GM12878 (cell line): Measurements from ENCODE around the gene FHL3. TPM values are rescaled to one million over a fixed set of nuclear protein-coding genes. Genes with fewer than 3 reads are reported as not detected.

Source experiments
- ATAC-seq: fragments of 200-7000 bp; cut with Tn5 transposase; 3 replicates; pipeline ENCODE4 v1.9.1; 2020; ENCODE audit warnings: mild to moderate bottlenecking, moderate library complexity
- BruUV-seq: library from RNA; stranded (reverse); fragments of 400-500 nt; replicated peaks from 2 replicates; lab custom pipeline; 2021; lab: Mats Ljungman, UMichigan
- CTCF ChIA-PET: fragments of 300-600 bp; sonication (Branson Sonifier 250); formaldehyde crosslinking; extraction: SDS; loops from one replicate; lab custom pipeline; 2021; ENCODE audit warnings: inconsistent platforms; lab: Yijun Ruan, JAX
- POLR2A ChIA-PET: fragments of 350-600 bp; formaldehyde crosslinking; extraction: SDS; loops from one replicate; lab custom pipeline; 2021; ENCODE audit warnings: inconsistent platforms; lab: Charles Lee
- RAD21 ChIA-PET: fragments of 300-600 bp; sonication (Branson Sonifier 250); formaldehyde crosslinking; loops from one replicate; lab custom pipeline; 2023; ENCODE audit warnings: antibody characterized with exemption; ENCODE audit not compliant: unreplicated experiment; lab: Charles Lee
- SMC1A ChIA-PET: fragments of 300-600 bp; sonication (Branson Sonifier 250); formaldehyde crosslinking; loops from one replicate; lab custom pipeline; 2023; ENCODE audit not compliant: unreplicated experiment, uncharacterized antibody; lab: Charles Lee
- DNase-seq: peaks from one replicate; pipeline ENCODE4 v3.0.0-alpha.2; 2011; ENCODE audit warnings: low read depth, low spot score
- FAIRE-seq: peaks from 3 replicates; lab custom pipeline; 2011; peaks lifted over from hg19 to GRCh38; lab: Jason Lieb, UNC
- H2AFZ ChIP-seq: 2 replicates; pipeline ENCODE4 v1.6.0; 2011; ENCODE audit warnings: low read depth, low read length, control low read depth; ENCODE audit not compliant: control insufficient read depth
- H3K27ac ChIP-seq: 2 replicates; pipeline ENCODE4 v1.5.1; 2011; ENCODE audit warnings: control low read depth; ENCODE audit not compliant: control insufficient read depth, insufficient read depth
- H3K27me3 ChIP-seq, 2 experiments: replicated peaks in 1 of 2; 2 replicates each; pipeline versions ENCODE4 v1.6.0 to v1.6.1; 2011; ENCODE audit warnings: low read length in 1 of 2; ENCODE audit not compliant: control insufficient read depth in 2 of 2, insufficient read depth in 2 of 2
- H3K36me3 ChIP-seq, 2 experiments: 2 replicates each; pipeline ENCODE4 v1.5.1; 2011; ENCODE audit warnings: low read length in 1 of 2; ENCODE audit not compliant: control insufficient read depth in 2 of 2, insufficient read depth in 2 of 2
- H3K4me1 ChIP-seq: 2 replicates; pipeline ENCODE4 v1.6.1; 2011; ENCODE audit warnings: mild to moderate bottlenecking, low read length, moderate library complexity, mixed read lengths; ENCODE audit not compliant: control insufficient read depth, insufficient read depth
- H3K4me2 ChIP-seq: 2 replicates; pipeline ENCODE4 v1.6.0; 2011; ENCODE audit warnings: control low read depth; ENCODE audit not compliant: control insufficient read depth, insufficient read depth
- H3K4me3 ChIP-seq: fragments of 200-600 bp; sonication (generic); 2 replicates; pipeline ENCODE4 v1.5.1; 2016
- H3K79me2 ChIP-seq: 2 replicates; pipeline ENCODE4 v1.6.0; 2011; ENCODE audit warnings: low read length; ENCODE audit not compliant: control insufficient read depth, insufficient read depth
- H3K9ac ChIP-seq: 2 replicates; pipeline ENCODE4 v1.8.0; 2011; ENCODE audit warnings: low read length, control low read depth, mixed read lengths; ENCODE audit not compliant: control insufficient read depth, insufficient read depth
- H3K9me3 ChIP-seq: replicated peaks from 3 replicates; pipeline ENCODE4 v1.5.1; 2011; ENCODE audit warnings: mild to moderate bottlenecking, low read length; ENCODE audit not compliant: control insufficient read depth, insufficient read depth
- H4K20me1 ChIP-seq: 2 replicates; pipeline ENCODE4 v1.6.0; 2011; ENCODE audit not compliant: control insufficient read depth, insufficient read depth
- BMI1 ChIP-seq: fragments of 450-650 bp; IDR thresholded peaks from 2 replicates; pipeline ENCODE4 v1.6.1; 2016; ENCODE audit warnings: mild to moderate bottlenecking, moderate library complexity, borderline replicate concordance
- CEBPZ ChIP-seq: fragments of 150-350 bp; IDR thresholded peaks from 2 replicates; pipeline ENCODE4 v1.6.1; 2016; ENCODE audit warnings: low read depth, low read length
- E2F8 ChIP-seq: fragments of 450-650 bp; IDR thresholded peaks from 2 replicates; pipeline ENCODE4 v1.6.1; 2018; ENCODE audit warnings: mild to moderate bottlenecking, low read depth, moderate library complexity; ENCODE audit not compliant: partially characterized antibody
- MYC ChIP-seq: IDR thresholded peaks from 2 replicates; pipeline ENCODE4 v1.6.1; 2011; ENCODE audit warnings: mild to moderate bottlenecking, low read length, moderate library complexity, inconsistent platforms; ENCODE audit not compliant: insufficient read depth, insufficient replicate concordance, insufficient read length, severe bottlenecking
- NFYB ChIP-seq: IDR thresholded peaks from 2 replicates; pipeline ENCODE4 v1.6.1; 2011; ENCODE audit warnings: low read depth, mild to moderate bottlenecking, low read length, improper control_type of control experiment, moderate library complexity; ENCODE audit not compliant: insufficient read depth
- PKNOX1 ChIP-seq: fragments of 450-650 bp; IDR thresholded peaks from 2 replicates; pipeline ENCODE4 v1.6.1; 2016; ENCODE audit warnings: mild to moderate bottlenecking
- RAD51 ChIP-seq: fragments of 450-650 bp; IDR thresholded peaks from 2 replicates; pipeline ENCODE4 v1.6.1; 2016; ENCODE audit warnings: moderate library complexity, mild to moderate bottlenecking, inconsistent platforms
- RELA ChIP-seq: fragments of 450-650 bp; IDR thresholded peaks from 2 replicates; pipeline ENCODE4 v1.8.0; 2014; ENCODE audit warnings: borderline replicate concordance; ENCODE audit not compliant: partially characterized antibody
- RUNX3 ChIP-seq: IDR thresholded peaks from 2 replicates; pipeline ENCODE4 v1.6.1; 2012; ENCODE audit warnings: low read length, inconsistent platforms
- SIN3A ChIP-seq: IDR thresholded peaks from 2 replicates; pipeline ENCODE4 v1.6.1; 2012; ENCODE audit warnings: low read depth, low read length, improper control_type of control experiment
- ZBTB4 ChIP-seq: fragments of 450-650 bp; formaldehyde crosslinking; IDR thresholded peaks from 2 replicates; pipeline ENCODE4 v1.4.0; 2022; ENCODE audit warnings: mild to moderate bottlenecking, moderate library complexity
- WGBS: methylation state at CpG from one replicate; pipeline ENCODE4 v1.1.6; 2016; ENCODE audit warnings: low lambda C conversion rate; ENCODE audit not compliant: insufficient replicate concordance, insufficient coverage; ENCODE audit errors: missing lambda C conversion rate; 5-methylcytosine and 5-hydroxymethylcytosine counted together
- in situ Hi-C: fragments of 300-500 bp; cut with MboI; formaldehyde crosslinking; loops from 9 replicates; pipeline ENCODE4 v1.14.3; 2018; ENCODE audit warnings: mixed read lengths
- intact Hi-C: fragments of 100-400 bp; cut with micrococcal nuclease; formaldehyde crosslinking; loops from one replicate; pipeline ENCODE4 v1.14.2; 2022; ENCODE audit not compliant: unreplicated experiment
- polyA plus RNA-seq, 11 experiments: library from polyadenylated mRNA; depleted of rRNA in 4 of 11; unstranded in 6 of 11; stranded (reverse) in 5 of 11; fragments of >200 nt; fragmentation: Nextera tagmentation in 4 of 11; fragmentation: Illumina TruSeq in 1 of 11; extraction: Ambion mirVana in 4 of 11; extraction: Trizol in 1 of 11; gene quantifications; 1 replicate in 1 of 11; 2 replicates in 10 of 11; pipeline versions ENCODE4 v1.2.1 to v1.2.3, GENCODE V29; 2011 to 2016; ENCODE audit warnings: inconsistent platforms in 2 of 11, missing spikeins in 2 of 11, low read depth in 1 of 11
- total RNA-seq, 4 experiments: library from RNA; depleted of rRNA in 3 of 4; stranded (reverse); fragments of >200 nt in 3 of 4; fragmentation: Illumina TruSeq in 1 of 4; extraction: Trizol in 1 of 4; gene quantifications; 2 replicates each; pipeline versions ENCODE4 v1.2.1 to v1.2.3, GENCODE V29; 2013 to 2021

Gene FHL3
- total and polyA plus RNA-seq, 10 of the 15 experiments (the other 5 are each of a cell fraction or from before 2014, with no cell fraction given), result 0.26 to 13.9 (median 7.9) TPM

GRCh38 chr1:38006008-38006828, 904 bp upstream of the FHL3 start:
- RAD21 ChIA-PET, result interaction anchor here (0.6 kb wide), 1 partner anchor 47 kb away, joined by 5 read pairs; no protein-coding TSS in a partner anchor
- TF ChIP-seq SIN3A (no peak), CEBPZ (no peak), PKNOX1 (no peak), RAD51 (no peak), RELA (no peak), E2F8 (no peak), MYC (no peak), BMI1 (no peak), NFYB (no peak), RUNX3 (no peak), ZBTB4 (CRISPR knock-in tag) (no peak)

More at GRCh38 chr1:38006008-38006828, 904 bp upstream of the FHL3 start:
- Histone ChIP-seq H3K9ac (no peak overlapping the region), H3K36me3 (no peaks in the 10 kb centered on the region), H3K9me3 (no peaks in the 10 kb centered on the region), H3K79me2 (peaks cover 15% of the 10 kb centered on the region), H3K4me2 (no peak overlapping the region), H3K4me3 (no peak overlapping the region), H3K4me1 (peaks cover 18% of the 10 kb centered on the region), H3K27me3 (0 out of 4 replicates have a peak, but pooled peaks cover 0 to 2% of the 10 kb centered on the region in 2 experiments), H4K20me1 (no peaks in the 10 kb centered on the region), H2AFZ (peak overlapping the region; percentile 57), H3K27ac (no peak overlapping the region)
- intact Hi-C loops (no loop called here), in situ Hi-C loops (no loop called here)
- BruUV-seq, result no TSS peak
- POLR2A ChIA-PET, result no interaction called here
- WGBS, result 75% methylated on average over 11 of the region's 12 CpGs
- CTCF ChIA-PET, result no interaction called here
- SMC1A ChIA-PET, result no interaction called here
- FAIRE-seq (no peak), ATAC-seq (no peak), DNase-seq (no peak)
